IPS-15b (cell line): ENCODE measurements around the gene FLT1.

ENCODE experiments used
- H3K27me3 ChIP-seq: one replicate; pipeline ENCODE4 v1.6.1; 2013; ENCODE audit warnings: low read length; ENCODE audit not compliant: control insufficient read depth, insufficient read depth
- H3K36me3 ChIP-seq: one replicate; pipeline ENCODE4 v1.6.1; 2013; ENCODE audit warnings: low read length; ENCODE audit not compliant: control insufficient read depth, insufficient read depth
- H3K4me1 ChIP-seq: one replicate; pipeline ENCODE4 v1.6.1; 2013; ENCODE audit warnings: mild to moderate bottlenecking, low read length; ENCODE audit not compliant: control insufficient read depth, insufficient read depth
- H3K4me3 ChIP-seq: one replicate; pipeline ENCODE4 v1.5.1; 2013; ENCODE audit warnings: low read depth, low read length
- H3K9ac ChIP-seq: one replicate; pipeline ENCODE4 v1.6.1; 2013; ENCODE audit warnings: low read depth, mild to moderate bottlenecking, low read length
- H3K9me3 ChIP-seq: one replicate; pipeline ENCODE4 v1.6.1; 2013; ENCODE audit warnings: mild to moderate bottlenecking, low read length; ENCODE audit not compliant: control insufficient read depth, insufficient read depth

Gene FLT1

DNA sequence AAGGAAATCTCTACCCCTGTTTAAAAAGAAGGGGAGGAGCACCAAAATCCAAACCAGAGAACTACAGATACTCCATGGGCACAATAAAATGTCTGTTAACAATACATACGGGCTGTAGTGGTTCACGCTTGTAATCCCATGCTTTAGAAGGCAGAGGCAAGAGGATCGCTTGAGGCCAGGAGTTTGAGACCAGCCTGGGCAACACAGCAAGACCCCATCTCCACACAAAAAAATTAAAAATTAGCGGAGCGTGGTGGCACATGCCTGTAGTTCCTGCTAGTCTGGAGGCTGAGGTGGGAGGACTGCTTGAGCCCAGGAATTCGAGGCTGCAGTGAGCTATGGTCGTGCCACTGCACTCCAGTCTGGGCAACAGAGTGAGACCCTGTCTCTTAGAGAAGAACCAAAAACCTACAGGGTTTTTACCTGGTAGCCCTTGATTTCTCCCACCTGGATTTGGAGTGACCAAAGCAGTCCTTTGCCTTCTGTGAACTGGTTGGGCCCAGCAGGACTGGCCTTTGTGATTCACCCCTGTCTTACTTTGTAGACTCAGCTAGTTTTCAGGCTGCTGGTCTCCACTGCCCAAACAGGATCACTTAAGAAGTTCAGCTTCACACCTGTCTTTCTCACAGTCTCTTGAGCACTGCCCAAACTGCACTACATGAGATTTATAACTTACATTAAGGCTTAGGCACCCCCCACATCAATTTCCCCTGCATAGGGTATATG is 38.7 kb upstream of the FLT1 start:
- Histone ChIP-seq H3K4me3 (peak overlapping the region; percentile 64), H3K27me3 (peaks cover 28% of the 10 kb centered on the region), H3K9ac (no peak overlapping the region), H3K9me3 (no peaks in the 10 kb centered on the region), H3K36me3 (no peaks in the 10 kb centered on the region), H3K4me1 (peaks cover 10% of the 10 kb centered on the region)

DNA sequence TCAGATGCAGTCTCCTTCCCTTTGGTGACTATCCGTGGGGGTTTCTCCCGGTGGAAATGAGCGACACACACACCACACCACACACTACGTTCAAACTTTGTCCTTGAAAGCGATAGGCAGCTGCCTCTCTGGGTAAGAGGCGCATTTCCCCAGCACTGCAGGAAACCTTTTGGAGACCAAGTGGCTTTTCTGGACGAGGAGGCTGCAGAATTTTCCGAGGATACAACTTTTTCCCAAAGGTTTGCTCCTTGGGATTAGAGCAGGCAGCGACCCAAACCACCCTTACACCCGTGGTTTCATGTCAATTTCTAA is 38.2 kb upstream of the FLT1 start:
- peaks cover 28% of the 10 kb centered on the region for H3K27me3 ChIP-seq
- H3K4me3 ChIP-seq: peak overlapping the region; percentile 64
- peaks cover 10% of the 10 kb centered on the region for H3K4me1 ChIP-seq
- no peaks in the 10 kb centered on the region for H3K9me3 ChIP-seq
- no peaks in the 10 kb centered on the region for H3K36me3 ChIP-seq
- H3K9ac ChIP-seq: peak overlapping the region; percentile 32

DNA sequence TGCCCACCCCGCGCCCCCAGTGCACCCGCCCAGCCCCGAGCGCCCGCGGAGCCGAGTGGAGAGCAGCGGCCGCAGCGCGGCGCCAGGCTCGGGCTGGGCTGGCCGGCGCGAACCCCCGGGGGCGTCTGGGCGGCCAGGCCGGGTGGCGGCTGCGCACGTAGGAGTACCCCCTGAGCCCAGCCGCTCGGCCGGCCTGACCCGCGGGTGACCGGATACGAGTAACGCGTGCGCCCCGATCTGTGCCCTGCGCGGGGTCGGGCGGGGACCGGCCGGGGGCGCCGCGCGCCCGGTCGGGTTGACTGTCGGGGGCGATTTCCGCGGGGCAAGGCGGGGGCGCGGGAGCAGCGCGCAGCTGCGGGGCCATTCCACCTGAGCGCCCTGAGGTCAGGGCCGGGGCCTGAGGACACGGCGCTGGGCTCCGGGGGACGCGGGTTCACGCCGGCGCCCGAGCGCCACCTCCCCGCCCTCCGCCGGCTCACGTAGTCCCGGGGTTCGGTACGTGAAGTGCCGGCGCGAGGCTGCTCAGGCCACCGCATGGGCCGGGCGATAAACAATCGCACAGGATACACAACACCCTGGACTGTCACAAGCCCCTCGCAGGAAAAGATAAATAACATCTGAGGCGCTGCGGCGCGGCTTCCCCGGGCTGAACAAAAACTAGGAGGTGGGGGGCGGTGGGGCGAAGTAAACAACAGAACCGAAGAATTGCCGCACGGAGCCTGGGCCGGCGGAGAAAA is 37.6 kb upstream of the FLT1 start:
- Histone ChIP-seq H3K4me1 (peaks cover 10% of the 10 kb centered on the region), H3K4me3 (peak overlapping the region; percentile 64), H3K27me3 (peaks cover 28% of the 10 kb centered on the region), H3K36me3 (no peaks in the 10 kb centered on the region), H3K9me3 (no peaks in the 10 kb centered on the region), H3K9ac (peak overlapping the region; percentile 32)

DNA sequence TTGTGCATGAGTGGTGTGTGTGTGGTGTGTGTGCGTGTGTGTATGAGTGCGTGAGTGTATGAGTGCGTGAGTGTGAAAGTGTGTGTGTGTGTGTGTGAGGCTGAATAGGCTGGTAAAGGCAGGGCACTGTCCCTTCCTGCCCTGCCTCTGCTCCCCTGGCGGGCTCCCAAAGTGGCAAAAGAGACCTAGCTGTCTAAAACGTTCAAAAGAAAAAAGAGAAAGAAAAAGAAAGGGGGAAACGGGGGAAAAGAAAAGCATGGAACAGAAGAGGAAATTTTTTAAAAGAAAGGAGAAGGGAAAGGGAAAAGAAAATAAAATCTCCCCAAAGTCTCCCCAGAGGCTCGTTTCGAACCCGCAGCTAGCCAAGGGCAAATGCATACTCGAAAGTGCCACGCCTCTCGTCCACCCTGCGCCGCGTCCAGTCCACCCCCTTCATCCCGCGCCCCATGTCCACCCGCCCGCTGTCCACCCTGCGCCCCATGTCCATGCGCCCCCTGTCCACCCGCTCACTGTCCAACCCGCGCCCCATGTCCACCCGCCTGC is 37.0 kb upstream of the FLT1 start:
- H3K9ac ChIP-seq: no peak overlapping the region
- H3K36me3 ChIP-seq: no peaks in the 10 kb centered on the region
- H3K9me3 ChIP-seq: no peaks in the 10 kb centered on the region
- peak overlapping the region; percentile 64 for H3K4me3 ChIP-seq
- peaks cover 28% of the 10 kb centered on the region for H3K27me3 ChIP-seq
- peaks cover 10% of the 10 kb centered on the region for H3K4me1 ChIP-seq

DNA sequence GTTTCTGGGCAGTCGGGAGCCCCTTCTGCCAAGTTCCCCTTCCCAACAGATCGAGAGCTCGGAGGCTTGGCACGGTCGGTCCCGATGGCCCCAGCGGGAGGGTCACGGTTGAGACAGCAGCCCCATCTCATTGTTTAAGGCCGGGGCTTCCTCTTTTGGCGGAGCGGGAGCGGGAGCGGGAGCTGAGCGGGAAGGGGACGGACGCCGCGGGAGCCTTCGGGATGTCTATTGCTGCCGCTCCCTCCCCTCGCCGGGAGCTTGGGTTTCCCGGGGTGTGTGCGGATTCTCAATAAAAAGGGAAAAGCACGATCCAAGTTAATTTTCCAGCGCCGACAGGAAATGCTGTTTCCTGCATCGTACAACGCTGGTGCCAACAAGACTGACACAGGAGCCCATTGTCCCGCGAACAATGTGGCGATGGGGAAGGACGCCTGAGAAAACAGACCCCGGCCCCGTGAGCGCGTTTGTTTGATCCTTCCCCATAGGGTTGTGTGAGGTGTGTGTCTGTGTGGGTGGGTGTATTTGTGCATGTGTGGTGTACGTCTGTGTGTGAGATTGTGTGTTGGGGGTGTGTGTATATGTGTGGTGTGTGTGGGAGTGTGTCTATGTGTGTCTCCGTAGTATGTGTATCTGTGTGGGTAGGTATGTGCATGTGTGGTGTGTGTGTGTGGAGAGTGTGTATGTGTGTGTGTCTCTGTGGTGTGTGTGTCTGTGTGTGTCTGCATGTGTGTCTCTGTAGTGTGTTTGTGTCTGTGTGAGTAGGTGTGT is 36.3 kb upstream of the FLT1 start:
- H3K4me1 ChIP-seq: peaks cover 10% of the 10 kb centered on the region
- H3K27me3 ChIP-seq: peaks cover 28% of the 10 kb centered on the region

DNA sequence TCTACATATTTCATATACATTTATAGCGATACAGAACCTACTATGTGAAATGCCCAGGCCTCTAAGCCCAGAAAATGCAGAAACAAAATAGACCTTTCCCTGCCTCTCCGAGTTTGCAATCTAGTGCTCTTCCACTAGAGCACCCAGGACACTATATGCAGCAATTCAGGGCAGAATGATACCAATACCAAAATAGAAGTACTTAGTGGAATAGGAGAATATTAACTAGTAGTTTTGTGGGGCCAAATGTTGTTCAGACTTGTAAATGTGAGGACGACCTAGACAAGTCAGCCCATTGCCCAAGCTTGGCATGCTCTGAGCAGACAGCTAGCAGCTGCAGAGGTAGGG is 35.8 kb upstream of the FLT1 start:
- H3K9ac ChIP-seq: no peak overlapping the region
- peaks cover 28% of the 10 kb centered on the region for H3K27me3 ChIP-seq
- no peaks in the 10 kb centered on the region for H3K36me3 ChIP-seq
- H3K4me1 ChIP-seq: peaks cover 10% of the 10 kb centered on the region
- no peaks in the 10 kb centered on the region for H3K9me3 ChIP-seq
- H3K4me3 ChIP-seq: peak overlapping the region; percentile 64

More for the DNA sequence above, 36.3 kb upstream of the FLT1 start:
- Histone ChIP-seq H3K36me3 (no peaks in the 10 kb centered on the region), H3K4me3 (peak overlapping the region; percentile 64), H3K9ac (no peak overlapping the region), H3K9me3 (no peaks in the 10 kb centered on the region)

DNA sequence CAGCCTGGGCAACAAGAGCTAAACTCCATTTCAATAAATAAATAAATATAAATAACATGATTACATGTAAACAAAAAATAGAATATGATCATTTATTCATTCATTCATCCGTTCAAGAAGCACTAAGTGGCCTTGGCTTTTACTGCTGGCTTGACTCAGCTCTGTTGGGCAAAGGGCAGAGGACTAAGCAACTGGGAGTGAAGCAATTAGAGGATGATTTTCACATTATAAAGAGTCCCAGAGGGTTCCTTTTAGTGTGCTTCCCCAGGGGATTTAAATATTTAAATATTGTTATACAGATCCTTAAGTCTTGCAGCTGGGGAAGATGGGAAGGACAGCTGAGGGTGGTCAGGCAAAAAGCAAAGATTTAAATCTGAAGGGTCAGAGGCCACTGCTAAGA is 34.9 kb upstream of the FLT1 start:
- Histone ChIP-seq H3K4me1 (peaks cover 10% of the 10 kb centered on the region), H3K9ac (no peak overlapping the region), H3K27me3 (peaks cover 28% of the 10 kb centered on the region), H3K9me3 (no peaks in the 10 kb centered on the region), H3K4me3 (peak overlapping the region; percentile 64), H3K36me3 (no peaks in the 10 kb centered on the region)

DNA sequence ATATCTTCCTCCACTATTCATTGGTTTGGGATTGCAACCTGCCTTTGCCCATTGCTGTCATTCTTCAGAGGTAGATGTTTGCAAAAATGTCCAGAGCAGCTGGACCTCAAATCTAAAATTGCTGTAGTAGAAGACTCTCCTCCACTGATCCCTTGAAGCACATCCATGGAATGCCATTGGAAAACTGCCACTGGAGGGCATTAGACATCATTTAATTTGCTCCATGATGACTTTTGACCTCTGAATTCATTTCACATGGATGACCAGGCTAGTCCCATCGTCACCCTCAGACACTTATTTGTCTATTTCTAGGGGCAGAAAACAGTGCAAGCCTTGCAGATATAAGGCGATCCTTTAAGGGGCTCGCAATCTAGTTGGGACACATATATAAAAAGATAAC is 33.9 kb upstream of the FLT1 start:
- Histone ChIP-seq H3K9me3 (no peaks in the 10 kb centered on the region), H3K4me3 (no peak overlapping the region), H3K36me3 (no peaks in the 10 kb centered on the region), H3K4me1 (peaks cover 10% of the 10 kb centered on the region), H3K27me3 (peaks cover 25% of the 10 kb centered on the region), H3K9ac (no peak overlapping the region)

DNA sequence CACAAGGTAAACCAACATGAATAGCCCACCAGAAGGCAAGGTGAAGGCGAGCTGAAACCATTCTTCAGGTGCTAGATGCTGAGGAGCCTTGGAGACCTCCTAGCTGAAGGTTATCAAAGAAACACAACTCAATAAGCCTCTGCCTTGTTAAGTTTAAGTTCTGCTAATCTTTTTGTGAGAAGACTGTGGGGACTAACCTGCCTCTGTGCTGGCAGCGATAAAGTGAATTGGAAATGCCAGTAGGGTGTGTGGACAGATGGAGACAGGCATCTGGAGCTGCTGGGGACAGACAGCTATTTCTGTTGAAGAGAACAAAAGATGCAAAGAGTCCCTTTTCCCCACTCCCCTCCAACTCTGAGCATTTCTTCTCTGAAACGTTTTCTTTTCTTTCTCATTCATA is 33.5 kb upstream of the FLT1 start:
- Histone ChIP-seq H3K4me1 (peaks cover 10% of the 10 kb centered on the region), H3K9me3 (no peaks in the 10 kb centered on the region), H3K9ac (no peak overlapping the region), H3K4me3 (no peak overlapping the region), H3K36me3 (no peaks in the 10 kb centered on the region), H3K27me3 (peaks cover 20% of the 10 kb centered on the region)

DNA sequence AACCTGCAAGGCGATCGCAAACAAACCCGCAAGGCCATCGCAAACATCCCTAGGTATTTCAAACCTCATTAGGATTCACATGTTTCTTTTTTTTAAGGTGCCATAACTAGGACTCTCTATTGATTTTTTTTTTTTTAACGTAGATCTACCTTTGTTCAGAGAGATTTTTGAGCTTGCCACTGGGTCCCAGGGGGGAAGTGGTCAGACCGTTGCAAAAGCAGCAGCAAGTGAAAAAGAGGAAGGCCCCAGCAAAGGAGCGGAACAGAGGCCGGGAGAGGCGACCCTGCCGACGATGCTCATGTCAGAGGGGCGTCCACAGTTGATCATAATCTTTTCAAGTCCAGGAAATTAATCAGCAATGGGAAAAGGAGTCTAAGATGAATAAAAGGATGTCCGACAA is 32.7 kb upstream of the FLT1 start:
- H3K9me3 ChIP-seq: no peaks in the 10 kb centered on the region
- no peak overlapping the region for H3K9ac ChIP-seq
- peaks cover 10% of the 10 kb centered on the region for H3K4me1 ChIP-seq
- H3K4me3 ChIP-seq: no peak overlapping the region
- H3K36me3 ChIP-seq: no peaks in the 10 kb centered on the region
- H3K27me3 ChIP-seq: peaks cover 13% of the 10 kb centered on the region

DNA sequence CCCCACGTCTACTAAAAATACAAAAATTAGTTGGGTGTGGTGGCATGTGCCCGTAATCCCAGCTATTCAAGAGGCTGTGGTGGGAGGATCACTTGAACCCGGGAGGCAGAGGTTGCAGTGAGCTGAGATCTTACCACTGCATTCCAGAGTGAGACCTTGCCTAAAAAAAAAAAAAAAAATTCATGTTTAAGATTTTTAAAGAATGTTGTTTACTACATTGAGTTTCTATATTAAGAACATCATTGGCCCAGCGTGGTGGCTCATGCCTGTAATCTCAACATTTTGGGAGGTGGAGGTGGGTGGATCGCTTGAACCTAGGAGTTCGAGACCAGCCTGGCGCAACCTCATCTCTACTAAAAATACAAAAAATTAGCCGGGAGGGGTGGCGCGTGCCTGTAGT is 31.9 kb upstream of the FLT1 start:
- Histone ChIP-seq H3K4me3 (no peak overlapping the region), H3K9ac (no peak overlapping the region), H3K27me3 (peaks cover 11% of the 10 kb centered on the region), H3K9me3 (no peaks in the 10 kb centered on the region), H3K4me1 (peaks cover 10% of the 10 kb centered on the region), H3K36me3 (no peaks in the 10 kb centered on the region)
